ENCODE data around the gene PSMD1.

DNA sequence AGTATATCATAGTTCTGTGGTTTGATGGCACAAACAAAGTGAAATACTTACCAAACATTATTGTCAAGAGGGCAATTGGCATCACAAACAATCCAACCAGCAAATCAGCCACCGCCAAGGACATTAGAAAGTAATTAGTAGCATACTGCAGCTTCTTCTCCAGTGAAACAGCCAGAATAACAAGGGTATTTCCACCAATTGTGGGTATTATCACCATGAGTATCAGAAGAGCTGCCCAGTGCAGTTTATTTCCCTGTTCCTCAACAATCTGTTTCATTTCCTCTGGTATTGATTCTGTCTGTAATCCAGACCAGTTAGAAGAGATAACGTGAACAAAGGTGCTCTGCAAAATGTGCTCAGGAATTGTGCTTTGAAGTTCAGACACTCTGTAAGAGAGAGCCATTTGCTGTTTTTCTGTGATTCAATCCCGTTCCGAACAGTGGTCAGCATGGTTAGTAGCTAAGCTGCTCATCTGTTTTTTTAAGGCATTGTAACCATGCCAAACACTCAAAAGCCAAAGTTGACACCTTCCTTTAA is 66.8 kb downstream of the PSMD1 start:
- TF ChIP-seq, protein P1, sequence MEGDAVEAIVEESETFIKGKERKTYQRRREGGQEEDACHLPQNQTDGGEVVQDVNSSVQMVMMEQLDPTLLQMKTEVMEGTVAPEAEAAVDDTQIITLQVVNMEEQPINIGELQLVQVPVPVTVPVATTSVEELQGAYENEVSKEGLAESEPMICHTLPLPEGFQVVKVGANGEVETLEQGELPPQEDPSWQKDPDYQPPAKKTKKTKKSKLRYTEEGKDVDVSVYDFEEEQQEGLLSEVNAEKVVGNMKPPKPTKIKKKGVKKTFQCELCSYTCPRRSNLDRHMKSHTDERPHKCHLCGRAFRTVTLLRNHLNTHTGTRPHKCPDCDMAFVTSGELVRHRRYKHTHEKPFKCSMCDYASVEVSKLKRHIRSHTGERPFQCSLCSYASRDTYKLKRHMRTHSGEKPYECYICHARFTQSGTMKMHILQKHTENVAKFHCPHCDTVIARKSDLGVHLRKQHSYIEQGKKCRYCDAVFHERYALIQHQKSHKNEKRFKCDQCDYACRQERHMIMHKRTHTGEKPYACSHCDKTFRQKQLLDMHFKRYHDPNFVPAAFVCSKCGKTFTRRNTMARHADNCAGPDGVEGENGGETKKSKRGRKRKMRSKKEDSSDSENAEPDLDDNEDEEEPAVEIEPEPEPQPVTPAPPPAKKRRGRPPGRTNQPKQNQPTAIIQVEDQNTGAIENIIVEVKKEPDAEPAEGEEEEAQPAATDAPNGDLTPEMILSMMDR (IDR thresholded peaks at IDR 0.05; ENCODE audit: low read depth, low read length), result no peak
- no peak for TF ChIP-seq POLR2A (IDR thresholded peaks at IDR 0.05; ENCODE audit: extremely low read depth, insufficient read length)

Data from NB4 (cell line).